GM18951 (cell line): Measurements from ENCODE around the gene MYOZ2.

Source experiments
- POLR2A ChIP-seq: IDR thresholded peaks from 4 replicates; pipeline ENCODE4 v1.6.1; 2011; ENCODE audit warnings: mild to moderate bottlenecking; ENCODE audit not compliant: insufficient read length, insufficient read depth; ENCODE audit errors: extremely low read depth
- in situ Hi-C: fragments of 300-500 bp; cut with MboI; formaldehyde crosslinking; loops from one replicate; pipeline ENCODE4 v1.12.0; 2022; ENCODE audit warnings: low sequenced_read_pairs, mixed read lengths, inconsistent platforms; ENCODE audit not compliant: unreplicated experiment

The MYOZ2 gene

DNA sequence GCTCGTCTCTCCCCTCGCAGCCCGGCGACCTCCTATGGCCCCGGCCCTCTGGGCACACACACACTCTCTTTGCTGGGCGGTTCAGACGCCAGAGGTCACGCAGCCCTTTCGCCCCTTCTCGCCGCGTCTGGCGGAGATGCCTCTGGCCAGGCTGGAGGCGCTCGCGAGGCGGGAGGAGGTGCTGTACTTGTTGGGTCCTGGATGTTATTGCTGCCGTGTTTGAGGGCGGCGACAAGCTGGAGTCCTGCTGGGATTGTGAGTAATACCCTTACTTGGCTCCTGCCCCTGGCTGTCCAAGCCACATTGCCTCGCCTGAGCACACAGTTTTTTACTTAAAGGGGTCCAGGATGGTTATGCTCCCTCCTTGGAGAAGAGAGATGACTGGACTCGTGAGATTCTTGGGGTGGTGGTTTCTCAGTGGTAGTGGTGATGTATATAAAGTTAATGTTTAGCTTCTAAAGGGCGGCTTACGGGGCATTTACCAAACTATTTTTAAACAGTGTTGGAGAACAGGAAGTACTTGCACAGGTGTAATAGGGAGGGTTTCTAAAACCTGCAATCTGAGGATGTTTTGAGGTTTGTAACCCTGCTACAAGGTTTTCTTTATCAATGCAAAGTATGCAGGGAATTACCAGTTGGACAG lies 77.5 kb downstream of the MYOZ2 start:
- TF ChIP-seq POLR2A, result no peak
- in situ Hi-C loops, result no loop called here

DNA sequence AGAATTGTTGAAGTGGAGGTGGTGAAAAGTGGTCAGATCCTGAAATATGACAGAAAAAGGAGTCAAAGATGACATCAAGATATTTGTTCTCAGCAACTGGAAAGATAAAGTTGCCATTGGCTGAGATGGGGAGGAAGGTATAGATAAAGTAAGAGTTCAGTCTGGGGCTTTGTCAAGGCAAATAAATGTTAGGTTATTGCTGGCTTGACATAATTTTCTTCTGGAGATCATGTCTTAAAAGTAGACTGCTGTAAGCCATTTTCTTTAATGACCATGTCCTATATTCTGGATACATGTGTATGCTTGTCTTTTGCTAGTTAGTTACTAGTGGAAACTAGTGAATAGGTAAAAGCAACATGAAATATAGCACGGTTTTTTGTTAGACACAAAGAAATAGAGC lies 82.5 kb downstream of the MYOZ2 start:
- in situ Hi-C loops, result no loop called here
- no peak for TF ChIP-seq POLR2A

DNA sequence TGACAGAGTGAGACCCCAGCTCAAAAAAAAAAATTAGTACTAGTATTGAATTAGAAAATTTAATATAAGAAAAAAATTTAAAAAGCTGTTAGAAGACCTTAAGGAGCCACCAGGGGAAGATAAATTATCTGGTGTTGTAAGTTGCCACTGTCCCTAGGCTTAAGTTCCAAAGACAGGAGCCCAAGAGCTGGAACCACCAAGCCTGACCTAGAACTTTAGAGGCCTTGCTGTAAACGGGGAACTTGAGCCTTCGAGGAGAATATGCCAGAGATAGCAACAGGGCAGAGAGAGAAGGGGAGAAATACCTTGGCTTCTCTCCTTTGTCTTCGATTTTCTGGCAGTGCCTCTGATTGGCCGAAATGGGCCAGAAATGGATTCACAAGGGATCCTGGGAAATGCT lies 85.8 kb downstream of the MYOZ2 start:
- in situ Hi-C loops, result no loop called here
- TF ChIP-seq POLR2A, result no peak

GRCh38 chr4:119227690-119228089 lies 92.1 kb downstream of the MYOZ2 start:
- no peak for TF ChIP-seq POLR2A
- in situ Hi-C loops, result no loop called here

- TF ChIP-seq POLR2A, result no peak
- in situ Hi-C loops, result no loop called here
These were observed 92.8 kb downstream of the MYOZ2 start for GRCh38 chr4:119228406-119228805.

DNA sequence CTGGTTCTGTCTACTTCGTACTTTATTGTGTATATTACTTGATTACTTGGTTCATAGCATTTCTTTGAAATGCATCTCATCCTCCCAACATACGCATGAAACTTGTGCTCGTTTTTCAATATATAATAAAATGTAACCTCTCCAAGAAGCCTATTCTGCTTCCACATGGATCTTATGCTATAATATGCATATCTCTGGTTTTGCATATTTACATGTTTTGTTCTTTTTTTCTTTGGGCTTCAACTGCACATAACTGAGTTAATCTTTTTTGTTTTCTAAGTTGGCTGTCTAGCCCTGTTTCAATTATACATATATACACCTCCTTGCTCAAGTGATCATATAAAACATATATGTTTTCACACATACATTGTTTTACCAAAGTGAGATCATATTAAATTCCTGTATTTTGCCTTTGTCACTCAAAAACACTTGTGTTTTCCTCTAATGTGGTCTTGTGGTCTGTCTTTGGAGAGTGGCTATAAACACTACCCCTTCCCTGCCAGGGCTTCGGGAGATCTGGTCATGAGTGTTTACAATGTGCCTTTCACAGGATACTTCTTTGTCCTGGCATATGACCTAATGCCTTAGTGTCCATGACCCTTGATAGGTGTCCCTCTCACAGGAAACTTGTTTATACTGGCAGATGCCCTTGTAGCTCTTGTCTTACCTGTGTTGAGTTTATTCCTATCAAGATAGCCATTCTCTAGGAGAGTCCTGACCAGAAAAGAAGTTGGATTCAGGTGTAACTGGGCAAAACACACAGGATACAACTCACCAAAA lies 94.5 kb downstream of the MYOZ2 start:
- TF ChIP-seq POLR2A, result no peak
- in situ Hi-C loops, result no loop called here

DNA sequence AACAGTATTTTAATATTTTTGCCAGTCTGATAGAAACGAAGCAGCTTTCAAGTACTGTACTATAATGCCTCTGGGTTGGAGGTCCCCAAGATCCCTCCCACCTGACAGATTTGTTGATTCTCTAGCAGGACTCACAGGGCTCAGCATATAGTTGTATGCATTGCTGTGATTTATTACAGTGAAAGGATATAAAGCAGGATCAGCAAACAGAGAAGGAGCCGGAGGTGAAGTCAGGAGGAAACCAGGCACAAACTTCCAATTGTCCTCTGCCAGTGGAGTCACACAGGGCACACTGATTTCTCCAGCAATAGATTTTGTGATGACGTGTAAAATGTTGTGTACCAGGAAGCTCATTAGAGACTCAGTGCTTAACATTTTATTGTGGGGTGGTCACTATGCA lies 95.9 kb downstream of the MYOZ2 start:
- in situ Hi-C loops, result no loop called here
- no peak for TF ChIP-seq POLR2A

- in situ Hi-C loops, result no loop called here
- no peak for TF ChIP-seq POLR2A
These were observed 96.7 kb downstream of the MYOZ2 start for GRCh38 chr4:119232286-119232685.

DNA sequence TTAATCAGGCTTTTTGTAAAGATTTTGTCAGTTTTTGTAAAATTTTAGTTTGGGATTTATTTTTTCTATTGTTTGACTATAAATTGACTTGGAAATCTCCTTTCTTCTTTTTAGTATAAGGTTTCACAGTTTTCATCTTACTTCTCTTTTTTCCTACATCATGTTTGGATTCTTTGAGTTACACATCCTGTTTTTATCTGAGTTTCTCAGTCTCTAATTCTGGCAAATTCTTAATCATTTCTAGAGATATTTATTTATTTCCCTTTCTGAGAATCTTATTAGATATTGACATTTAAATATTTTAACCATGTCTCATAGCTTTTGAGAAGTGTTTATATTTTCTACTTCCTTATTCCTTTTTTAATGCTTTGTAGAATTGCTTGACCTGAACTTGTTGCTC lies 97.6 kb downstream of the MYOZ2 start:
- no peak for TF ChIP-seq POLR2A
- in situ Hi-C loops, result no loop called here

DNA sequence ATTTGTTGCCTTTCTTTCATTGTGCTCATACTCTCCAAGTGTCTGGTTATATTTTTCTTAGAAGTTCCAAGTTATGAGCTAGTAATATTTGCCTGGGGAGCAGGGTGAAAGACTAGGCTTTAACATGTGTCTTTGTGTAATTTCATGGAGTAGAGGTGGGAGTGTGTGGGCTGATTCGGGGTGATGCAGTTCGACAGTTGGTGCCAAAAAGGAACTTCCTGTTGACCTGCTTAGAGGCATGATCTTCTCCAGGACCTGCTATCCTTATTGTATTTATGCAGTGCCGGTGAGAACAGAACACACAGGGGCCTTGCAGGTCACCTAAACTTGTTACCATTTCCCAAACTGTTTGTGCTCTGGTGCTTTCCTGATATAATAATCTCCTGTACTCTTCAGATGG lies 98.1 kb downstream of the MYOZ2 start:
- in situ Hi-C loops, result no loop called here
- no peak for TF ChIP-seq POLR2A

DNA sequence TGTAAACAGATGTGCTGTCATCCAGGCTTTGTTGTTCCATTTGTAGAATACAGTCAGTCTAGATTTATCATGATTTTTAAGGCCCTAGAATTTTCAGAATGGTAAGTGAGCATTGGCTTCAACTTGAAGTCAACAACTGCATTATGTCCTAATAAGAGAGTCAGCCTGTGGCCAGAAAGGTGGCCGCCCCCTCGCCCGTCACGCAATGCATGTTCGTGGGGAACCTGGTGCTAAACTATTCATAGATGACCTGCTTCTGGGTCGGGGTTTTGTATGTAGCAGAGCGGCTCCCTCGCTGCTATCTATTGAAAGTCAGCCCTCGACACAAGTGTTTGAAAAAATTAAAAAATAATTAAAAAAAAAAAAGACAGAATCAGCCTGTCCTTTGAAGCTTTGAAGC lies 101.6 kb downstream of the MYOZ2 start:
- no peak for TF ChIP-seq POLR2A
- in situ Hi-C loops, result no loop called here
